Medulla oblongata (tissue), 1 donor: ENCODE data around the gene PDE1C.

ENCODE experiments used
- DNase-seq: peaks from one replicate; pipeline ENCODE4 v3.0.0-alpha.2; 2015; ENCODE audit errors: extremely low spot score

PDE1C gene

DNA sequence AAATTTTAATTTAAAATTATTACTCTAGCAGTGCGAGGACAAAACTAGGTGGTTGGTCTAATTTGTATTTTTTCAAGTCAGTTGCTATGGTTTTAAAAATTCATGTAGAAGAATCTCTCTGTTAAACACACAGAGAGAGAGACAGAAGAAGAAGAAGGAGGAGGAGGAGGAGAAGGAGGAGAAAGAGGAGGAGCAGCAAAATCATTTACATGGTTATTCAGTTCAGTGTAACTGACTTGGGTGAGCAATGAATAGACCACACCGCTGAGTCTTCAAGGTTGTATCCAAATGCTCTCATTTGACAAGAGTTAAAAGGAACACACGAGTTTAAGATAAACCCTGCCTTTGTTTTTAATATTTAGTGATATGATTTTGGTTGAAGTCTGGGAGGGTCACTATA is 131.1 kb downstream of the PDE1C start:
- no peak for DNase-seq

DNA sequence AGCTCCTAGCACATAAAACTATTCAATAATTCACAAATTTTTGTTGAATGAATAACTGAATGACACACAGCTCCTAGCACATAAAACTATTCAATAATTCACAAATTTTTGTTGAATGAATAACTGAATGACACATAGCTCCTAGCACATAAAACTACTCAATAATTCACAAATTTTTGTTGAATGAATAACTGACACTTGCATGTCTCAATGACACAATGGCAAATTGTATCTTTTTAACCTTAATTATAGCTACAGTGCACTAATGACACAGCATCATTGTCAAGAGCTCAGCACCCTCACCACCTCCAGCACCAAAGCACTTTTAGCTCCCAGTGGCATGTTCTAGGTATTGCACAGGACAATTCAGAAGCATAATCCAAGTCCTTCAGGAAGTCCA is 131.6 kb downstream of the PDE1C start:
- no peak for DNase-seq

DNA sequence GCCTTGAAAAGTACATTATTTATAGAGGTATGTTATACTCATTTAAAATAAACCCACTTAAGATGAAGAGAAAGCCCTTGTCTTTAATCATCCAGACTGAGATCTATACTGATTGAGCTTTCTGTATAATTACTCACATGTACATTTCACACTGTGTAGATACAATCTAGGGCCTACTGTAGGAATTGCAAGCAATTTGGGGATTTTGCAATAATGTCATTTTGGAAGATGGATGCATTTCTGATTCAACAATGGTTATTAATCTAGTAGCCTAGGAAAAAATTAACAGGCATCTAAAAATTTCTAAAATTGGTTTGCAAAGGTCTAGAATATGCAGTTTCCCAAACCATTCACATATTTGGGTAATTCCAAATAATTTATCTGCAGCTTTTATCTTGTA is 132.2 kb downstream of the PDE1C start:
- no peak for DNase-seq

GRCh38 chr7:31935124-31936054 is 134.8 kb downstream of the PDE1C start:
- no peak for DNase-seq

DNA sequence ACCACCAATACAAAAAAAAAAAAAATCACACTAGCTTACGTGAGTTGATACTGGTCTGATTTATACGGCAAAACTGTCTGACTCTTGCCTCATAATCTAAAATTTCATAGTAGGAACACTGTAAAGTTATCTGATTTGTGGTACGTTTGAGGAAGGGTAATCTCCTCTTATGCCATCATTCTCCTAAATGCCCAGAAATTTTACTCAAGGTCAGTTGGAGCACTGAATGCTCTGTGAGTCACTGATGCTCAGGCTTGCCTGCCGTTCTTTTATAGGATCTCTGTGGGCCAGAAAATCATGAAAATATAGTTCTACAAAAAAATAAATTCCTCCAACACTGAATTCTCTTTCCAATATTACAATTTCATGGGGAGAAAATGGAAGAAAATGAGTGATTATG is 135.7 kb downstream of the PDE1C start:
- no peak for DNase-seq

- no peak for DNase-seq
Observed at GRCh38 chr7:31933481-31933880, 136.7 kb downstream of the PDE1C start.

GRCh38 chr7:31926991-31927584 is 143.1 kb downstream of the PDE1C start:
- no peak for DNase-seq

GRCh38 chr7:31925753-31926454 is 144.3 kb downstream of the PDE1C start:
- no peak for DNase-seq

DNA sequence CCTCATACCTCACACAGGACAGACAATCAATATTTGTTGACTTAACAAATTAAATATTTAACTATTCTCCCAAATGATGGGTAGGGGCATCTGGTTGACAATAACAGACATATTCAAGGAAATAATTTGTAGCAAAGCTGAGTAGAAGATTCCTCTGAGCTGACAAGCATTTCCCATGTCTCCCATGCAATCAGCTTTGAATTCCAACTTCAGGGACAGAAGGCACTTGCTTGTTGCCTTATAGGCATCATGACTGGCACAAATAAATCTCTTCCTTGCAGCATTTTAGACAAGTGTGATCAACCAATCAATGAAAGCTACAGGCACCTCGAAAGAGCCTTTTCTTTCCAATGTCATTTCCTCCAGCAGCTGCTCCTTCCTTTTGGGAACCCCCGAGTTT is 146.0 kb downstream of the PDE1C start:
- no peak for DNase-seq

DNA sequence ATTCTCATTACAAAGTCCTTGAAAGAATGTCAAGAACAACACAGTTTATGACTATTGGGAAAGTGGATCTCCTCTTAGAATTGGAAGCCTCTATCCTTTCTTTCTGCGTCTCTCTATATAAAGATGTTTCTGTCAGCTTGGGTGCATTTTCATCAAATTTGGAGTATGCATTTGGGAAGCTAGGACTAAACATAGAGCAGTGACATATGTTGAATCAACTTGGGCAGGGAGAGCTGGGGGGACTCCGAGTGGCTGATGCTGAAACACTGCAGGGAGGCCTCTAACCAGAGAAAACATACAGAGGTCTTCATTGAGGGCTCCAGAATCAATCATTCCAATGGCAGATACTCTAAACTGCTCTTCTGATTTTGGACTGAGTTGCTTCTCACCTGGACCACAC is 147.4 kb downstream of the PDE1C start:
- DNase-seq: no peak

DNA sequence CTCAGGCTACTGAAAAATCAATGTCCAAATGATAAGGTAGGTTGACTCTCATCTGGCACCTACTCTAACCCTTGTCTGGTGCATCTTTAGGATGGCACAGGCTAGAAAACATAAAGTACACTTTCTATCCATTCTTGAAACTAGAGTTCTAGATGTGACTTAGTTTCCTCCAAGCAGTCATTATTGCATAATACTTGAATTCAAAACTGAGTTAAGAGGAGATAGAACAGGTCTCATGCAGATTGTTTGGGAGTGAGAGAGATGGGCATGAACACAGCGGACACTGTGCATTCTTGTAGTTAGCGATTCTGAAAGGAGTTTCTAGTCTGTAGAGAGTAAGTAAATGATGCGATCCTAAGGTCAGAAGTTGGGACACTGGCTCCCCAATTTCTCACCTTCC is 149.2 kb downstream of the PDE1C start:
- DNase-seq: no peak

GRCh38 chr7:31919678-31920369 is 150.4 kb downstream of the PDE1C start:
- no peak for DNase-seq

DNA sequence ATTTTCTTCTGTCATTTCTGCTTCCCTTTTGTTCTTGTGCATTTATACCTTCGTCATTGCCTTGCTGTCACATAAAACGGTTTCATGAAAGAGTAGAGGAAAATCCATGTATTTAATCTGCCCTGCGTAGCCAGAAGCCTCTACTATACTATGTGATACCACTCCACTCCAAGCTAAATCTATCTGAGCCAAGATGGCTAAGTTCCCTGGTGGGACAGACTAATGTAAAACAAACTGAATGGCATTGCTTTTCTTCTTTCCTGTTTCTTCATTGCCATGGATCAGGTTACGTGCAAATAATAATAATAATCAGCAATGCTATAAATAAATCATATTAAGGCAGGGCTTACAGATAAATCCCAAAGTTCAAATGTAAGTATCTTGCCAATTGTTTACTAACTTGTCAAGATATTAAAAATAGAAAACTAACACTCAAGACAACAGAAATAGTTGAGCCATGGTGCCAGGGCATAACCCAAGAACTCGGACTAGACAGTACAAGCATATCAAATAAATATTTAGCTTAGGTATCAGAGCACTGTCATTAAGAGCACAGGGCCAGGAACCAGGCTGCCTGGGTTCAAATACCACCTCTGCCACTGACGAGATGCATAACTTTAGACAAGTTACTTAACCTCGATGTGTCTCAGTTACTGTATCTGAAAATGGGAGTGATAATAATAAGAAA is 151.4 kb downstream of the PDE1C start:
- DNase-seq: no peak

- no peak for DNase-seq
Observed at GRCh38 chr7:31917256-31917655, 153.0 kb downstream of the PDE1C start.

DNA sequence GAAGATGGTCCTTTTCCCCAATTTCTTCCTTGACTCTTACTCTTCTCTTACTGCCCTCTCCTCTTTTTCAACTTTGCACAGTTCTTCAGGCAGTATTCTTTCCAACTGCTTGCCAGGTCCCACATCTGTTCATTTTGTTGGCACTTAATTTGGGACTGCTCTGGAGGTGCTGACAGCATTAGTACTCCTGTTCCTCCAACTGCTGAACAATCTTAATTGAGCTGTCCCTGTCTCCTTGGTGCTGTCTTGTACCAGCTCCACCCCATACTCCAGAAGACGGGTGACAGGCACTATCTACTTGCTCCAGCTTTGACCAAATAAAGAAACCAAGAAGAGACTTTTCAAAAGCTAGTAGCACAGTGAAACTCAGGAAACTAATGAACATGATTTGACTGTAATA is 160.0 kb downstream of the PDE1C start:
- no peak for DNase-seq

- no peak for DNase-seq
Observed at GRCh38 chr7:31906479-31907171, 163.6 kb downstream of the PDE1C start.

GRCh38 chr7:31903962-31904361 is 166.2 kb downstream of the PDE1C start:
- peak; percentile 16 for DNase-seq

GRCh38 chr7:31899356-31899927 is 170.8 kb downstream of the PDE1C start:
- no peak for DNase-seq

DNA sequence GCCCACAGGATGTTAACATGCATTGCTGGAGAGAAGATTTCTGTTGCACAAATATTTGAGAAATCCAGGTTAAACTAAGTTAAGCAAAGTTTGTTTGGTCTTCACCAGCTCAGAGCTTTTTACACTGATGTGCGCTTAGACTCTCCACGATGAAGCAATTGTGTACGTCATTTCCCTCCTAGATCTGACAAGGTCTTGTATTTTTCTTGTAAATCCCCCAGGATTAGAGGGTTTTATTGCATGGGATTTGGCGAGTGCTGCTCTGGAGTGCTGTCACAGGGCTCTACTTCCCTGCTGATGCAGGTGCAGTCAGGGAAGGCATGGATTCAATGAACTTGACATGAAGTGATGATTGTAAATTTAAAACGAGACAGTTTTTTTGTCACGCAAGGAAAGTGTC is 173.3 kb downstream of the PDE1C start:
- DNase-seq: no peak

DNA sequence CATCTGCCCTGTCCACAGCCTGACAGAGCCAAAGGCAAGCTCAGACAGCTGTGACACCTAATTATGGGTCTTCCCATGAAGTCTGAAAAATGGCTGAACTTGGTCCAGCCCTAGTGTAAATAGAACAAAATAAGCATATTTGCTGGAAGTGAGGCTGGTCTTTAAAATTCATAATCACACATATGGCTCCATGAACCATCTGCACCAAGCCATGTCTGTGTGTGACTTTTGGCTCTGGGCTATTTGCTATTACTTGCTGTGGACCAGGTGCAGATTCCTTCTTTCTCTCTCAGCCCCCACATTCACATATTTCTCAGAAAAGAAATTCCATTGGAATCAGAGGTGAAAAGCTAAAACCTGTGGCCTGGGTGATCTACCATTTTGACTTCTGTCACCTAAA is 175.9 kb downstream of the PDE1C start:
- DNase-seq: no peak

GRCh38 chr7:31893365-31893764 is 176.8 kb downstream of the PDE1C start:
- DNase-seq: no peak
